Colonic mucosa (tissue), 4 donors: ENCODE data around the gene LDHAL6B. TPM values are rescaled to one million over a fixed set of nuclear protein-coding genes. Genes with fewer than 3 reads are reported as not detected.

Experiments
- DNase-seq: peaks from one replicate; pipeline ENCODE4 v3.0.0-alpha.2; 2020
- H3K27ac ChIP-seq: fragments of 200-600 bp; one replicate; pipeline ENCODE4 v1.8.0; 2021
- H3K27me3 ChIP-seq: fragments of 200-600 bp; one replicate; pipeline ENCODE4 v1.8.0; 2021
- H3K36me3 ChIP-seq: fragments of 200-600 bp; one replicate; pipeline ENCODE4 v1.8.0; 2021
- H3K4me1 ChIP-seq: fragments of 200-600 bp; one replicate; pipeline ENCODE4 v1.8.0; 2021; ENCODE audit warnings: mild to moderate bottlenecking
- H3K4me3 ChIP-seq: fragments of 200-600 bp; one replicate; pipeline ENCODE4 v1.8.0; 2021
- H3K9ac ChIP-seq, 2 donors: one replicate each; pipeline ENCODE4 v1.7.0; 2013; ENCODE audit warnings: control low read depth in 2 of 2, low read depth in 2 of 2, low read length in 2 of 2
- H3K9me3 ChIP-seq: fragments of 200-600 bp; one replicate; pipeline ENCODE4 v1.8.0; 2021
- CTCF ChIP-seq: fragments of 200-600 bp; IDR thresholded peaks from one replicate; pipeline ENCODE4 v1.8.0; 2022; ENCODE audit warnings: antibody characterized with exemption, mild to moderate bottlenecking
- intact Hi-C: fragments of 100-400 bp; cut with DNase I; formaldehyde crosslinking; loops from one replicate; pipeline ENCODE4 v1.14.1; 2022
- total RNA-seq, 2 donors: library from RNA; stranded (reverse); fragmentation: NEBNext Ultra II Directional in 1 of 2; extraction: Animal tissue kit (Norgen Biotek cat#: 25700) in 1 of 2; gene quantifications; one replicate each; pipeline ENCODE4 v1.2.1, GENCODE V29; 2021
- donor health status: healthy.
- donor health status: DM: no; HTN: no; CAD: no.
- donor health status: DM: no; HTN: no; CAD: no.

Gene LDHAL6B
- total RNA-seq, 2 donors from 2014 or later = not detected

- H3K36me3 ChIP-seq = no peaks in the 10 kb centered on the region
Observed at GRCh38 chr15:59190291-59190690, 16.4 kb upstream of the LDHAL6B start.

GRCh38 chr15:59191855-59192237 is 14.8 kb upstream of the LDHAL6B start:
- Histone ChIP-seq H3K4me1 (no peaks in the 10 kb centered on the region), H3K36me3 (no peaks in the 10 kb centered on the region)

More at GRCh38 chr15:59190291-59190690, 16.4 kb upstream of the LDHAL6B start:
- intact Hi-C loops = no loop called here
- Histone ChIP-seq H3K4me1 (no peaks in the 10 kb centered on the region), H3K4me3 (no peak overlapping the region), H3K27me3 (no peaks in the 10 kb centered on the region), H3K27ac (no peak overlapping the region), H3K9me3 (no peaks in the 10 kb centered on the region), H3K9ac (no peak overlapping the region)
- no peak for TF ChIP-seq CTCF
- no peak for DNase-seq

GRCh38 chr15:59194639-59195325 is 11.9 kb upstream of the LDHAL6B start:
- H3K36me3 ChIP-seq = no peaks in the 10 kb centered on the region
- no peaks in the 10 kb centered on the region for H3K9me3 ChIP-seq
- TF ChIP-seq CTCF = no peak
- DNase-seq = no peak
- no peaks in the 10 kb centered on the region for H3K4me1 ChIP-seq
- H3K4me3 ChIP-seq = no peak overlapping the region
- H3K27me3 ChIP-seq = no peaks in the 10 kb centered on the region
- no peak overlapping the region for H3K27ac ChIP-seq
- intact Hi-C loops = no loop called here
- H3K9ac ChIP-seq = no peak overlapping the region

More at GRCh38 chr15:59191855-59192237, 14.8 kb upstream of the LDHAL6B start:
- H3K4me3 ChIP-seq = no peak overlapping the region
- H3K27ac ChIP-seq = peak overlapping the region; percentile 38
- DNase-seq = no peak
- intact Hi-C loops = no loop called here
- H3K9ac ChIP-seq = no peak overlapping the region
- TF ChIP-seq CTCF = no peak
- H3K27me3 ChIP-seq = no peaks in the 10 kb centered on the region
- no peaks in the 10 kb centered on the region for H3K9me3 ChIP-seq

- no peak overlapping the region for H3K4me3 ChIP-seq
- no peaks in the 10 kb centered on the region for H3K4me1 ChIP-seq
- H3K9ac ChIP-seq = no peak overlapping the region
- TF ChIP-seq CTCF = no peak
- no peak overlapping the region for H3K27ac ChIP-seq
- no peaks in the 10 kb centered on the region for H3K9me3 ChIP-seq
- H3K27me3 ChIP-seq = no peaks in the 10 kb centered on the region
- DNase-seq = no peak
- intact Hi-C loops = no loop called here
- peaks cover 4% of the 10 kb centered on the region for H3K36me3 ChIP-seq
Observed at GRCh38 chr15:59196416-59196815, 10.2 kb upstream of the LDHAL6B start.

- Histone ChIP-seq H3K9me3 (no peaks in the 10 kb centered on the region), H3K27me3 (no peaks in the 10 kb centered on the region), H3K36me3 (peaks cover 4% of the 10 kb centered on the region), H3K9ac (no peak overlapping the region), H3K4me3 (no peak overlapping the region), H3K27ac (no peak overlapping the region), H3K4me1 (no peaks in the 10 kb centered on the region)
- DNase-seq = no peak
- no peak for TF ChIP-seq CTCF
- intact Hi-C loops = no loop called here
Observed at GRCh38 chr15:59197454-59197853, 9.2 kb upstream of the LDHAL6B start.
